ENCODE measurements around the gene TBL1X.

DNA sequence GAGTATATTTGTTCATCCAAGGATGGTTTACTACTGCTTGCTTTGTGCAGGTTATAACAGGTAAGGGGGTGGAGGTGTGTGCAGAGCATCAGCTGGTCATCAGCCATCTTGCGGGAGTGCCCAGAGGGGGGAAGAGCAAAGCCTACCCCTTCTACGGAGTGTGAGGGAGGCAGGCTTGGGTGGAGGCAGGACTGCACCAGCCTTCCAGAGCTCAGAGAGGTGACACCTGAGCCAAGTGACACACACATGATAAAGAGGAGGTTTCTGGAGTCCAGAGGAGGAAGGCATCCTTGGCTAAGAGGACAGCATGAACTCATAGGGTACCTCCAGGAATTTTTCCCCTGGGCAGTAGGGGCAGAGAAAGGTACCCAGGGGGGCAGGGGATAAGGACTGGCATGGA, 126.6 kb downstream of the TBL1X start:
- TF ChIP-seq, protein P1, sequence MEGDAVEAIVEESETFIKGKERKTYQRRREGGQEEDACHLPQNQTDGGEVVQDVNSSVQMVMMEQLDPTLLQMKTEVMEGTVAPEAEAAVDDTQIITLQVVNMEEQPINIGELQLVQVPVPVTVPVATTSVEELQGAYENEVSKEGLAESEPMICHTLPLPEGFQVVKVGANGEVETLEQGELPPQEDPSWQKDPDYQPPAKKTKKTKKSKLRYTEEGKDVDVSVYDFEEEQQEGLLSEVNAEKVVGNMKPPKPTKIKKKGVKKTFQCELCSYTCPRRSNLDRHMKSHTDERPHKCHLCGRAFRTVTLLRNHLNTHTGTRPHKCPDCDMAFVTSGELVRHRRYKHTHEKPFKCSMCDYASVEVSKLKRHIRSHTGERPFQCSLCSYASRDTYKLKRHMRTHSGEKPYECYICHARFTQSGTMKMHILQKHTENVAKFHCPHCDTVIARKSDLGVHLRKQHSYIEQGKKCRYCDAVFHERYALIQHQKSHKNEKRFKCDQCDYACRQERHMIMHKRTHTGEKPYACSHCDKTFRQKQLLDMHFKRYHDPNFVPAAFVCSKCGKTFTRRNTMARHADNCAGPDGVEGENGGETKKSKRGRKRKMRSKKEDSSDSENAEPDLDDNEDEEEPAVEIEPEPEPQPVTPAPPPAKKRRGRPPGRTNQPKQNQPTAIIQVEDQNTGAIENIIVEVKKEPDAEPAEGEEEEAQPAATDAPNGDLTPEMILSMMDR (IDR thresholded peaks at IDR 0.05), result no peak
- TF ChIP-seq POLR2A (IDR thresholded peaks at IDR 0.05), result no peak

All from breast epithelium (tissue), 3 donors.